HepG2 (cell line): Measurements from ENCODE around the gene CACNA2D3. TPM values are rescaled to one million over a fixed set of nuclear protein-coding genes. Genes with fewer than 3 reads are reported as not detected.

Experiments used
- ATAC-seq: fragments of 200-7000 bp; cut with Tn5 transposase; 3 replicates; pipeline ENCODE4 v1.9.1; 2020; ENCODE audit warnings: mild to moderate bottlenecking, moderate library complexity
- BruUV-seq: library from RNA; stranded (reverse); fragments of 400-500 nt; replicated peaks from 2 replicates; lab custom pipeline; 2021; lab: Mats Ljungman, UMichigan
- CTCF ChIA-PET: fragments of 300-600 bp; formaldehyde crosslinking; extraction: SDS; loops from one replicate; lab custom pipeline; 2021; ENCODE audit warnings: low total read pairs, inconsistent platforms, low intra/inter-chr PET ratio; lab: Yijun Ruan, JAX
- POLR2A ChIA-PET: fragments of 350-600 bp; sonication (Branson Sonifier 250); formaldehyde crosslinking; loops from one replicate; lab custom pipeline; 2020; ENCODE audit warnings: antibody characterized with exemption, inconsistent platforms; lab: Yijun Ruan, JAX
- DNase-seq: peaks from one replicate; pipeline ENCODE4 v3.0.0-alpha.2; 2015; ENCODE audit warnings: low spot score
- FAIRE-seq: peaks from 3 replicates; lab custom pipeline; 2011; peaks lifted over from hg19 to GRCh38; lab: Jason Lieb, UNC
- H2AFZ ChIP-seq: one replicate; pipeline ENCODE4 v1.6.1; 2011; ENCODE audit warnings: low read length, inconsistent platforms
- H3K27ac ChIP-seq: fragments of 300-600 bp; 3 replicates; pipeline ENCODE4 v1.8.0; 2011; ENCODE audit warnings: mixed run types, mild to moderate bottlenecking, mixed read lengths, low read length, inconsistent platforms; ENCODE audit not compliant: insufficient read depth; ENCODE audit errors: extremely low read length
- H3K27me3 ChIP-seq, 2 experiments: fragments of 200-600 bp in 1 of 2; 2 replicates in 1 of 2; 3 replicates in 1 of 2; pipeline versions ENCODE4 v1.6.0 to v1.8.0; 2011; ENCODE audit warnings: low read length in 2 of 2, mild to moderate bottlenecking in 2 of 2, moderate library complexity in 2 of 2, inconsistent platforms in 1 of 2; ENCODE audit not compliant: insufficient read depth in 2 of 2, control insufficient read depth in 1 of 2
- H3K36me3 ChIP-seq, 2 experiments: fragments of 200-600 bp in 1 of 2; replicated peaks in 1 of 2; 2 replicates in 1 of 2; 3 replicates in 1 of 2; pipeline versions ENCODE4 v1.5.1 to v1.8.0; 2011; ENCODE audit warnings: low read length in 2 of 2, inconsistent platforms in 1 of 2; ENCODE audit not compliant: insufficient read depth in 2 of 2, control insufficient read depth in 1 of 2
- H3K4me1 ChIP-seq: 2 replicates; pipeline ENCODE4 v1.5.1; 2012; ENCODE audit warnings: low read length, inconsistent platforms; ENCODE audit not compliant: insufficient read depth
- H3K4me2 ChIP-seq: 2 replicates; pipeline ENCODE4 v1.6.0; 2011; ENCODE audit warnings: low read depth, low read length, inconsistent platforms
- H3K4me3 ChIP-seq, 3 experiments: fragments of 200-600 bp in 1 of 3; sonication (generic), shearing (Covaris generic) in 1 of 3; replicated peaks in 1 of 3; 2 replicates each; pipeline ENCODE4 v1.5.1; 2011 to 2016; ENCODE audit warnings: low read length in 3 of 3, inconsistent platforms in 2 of 3, low read depth in 2 of 3, mild to moderate bottlenecking in 2 of 3, control low read depth in 1 of 3, mixed read lengths in 1 of 3; ENCODE audit not compliant: insufficient read depth in 1 of 3
- H3K79me2 ChIP-seq: one replicate; pipeline ENCODE4 v1.6.1; 2011; ENCODE audit warnings: low read length, inconsistent platforms; ENCODE audit not compliant: insufficient read depth
- H3K9ac ChIP-seq: 2 replicates; pipeline ENCODE4 v1.6.0; 2011; ENCODE audit warnings: mild to moderate bottlenecking, low read depth, low read length, inconsistent platforms; ENCODE audit not compliant: insufficient read depth
- H3K9me3 ChIP-seq: 2 replicates; pipeline ENCODE4 v1.5.1; 2012; ENCODE audit warnings: mild to moderate bottlenecking, low read length
- H4K20me1 ChIP-seq: 2 replicates; pipeline ENCODE4 v1.6.0; 2011; ENCODE audit warnings: inconsistent platforms, mild to moderate bottlenecking, low read length, moderate library complexity; ENCODE audit not compliant: insufficient read depth
- ELK4 ChIP-seq: sonication (generic); formaldehyde crosslinking; IDR thresholded peaks from 2 replicates; pipeline ENCODE4 v1.9.0; 2021; ENCODE audit warnings: missing genetic modification reagents, borderline replicate concordance
- FOSL2 ChIP-seq: sonication (generic); formaldehyde crosslinking; IDR thresholded peaks from 2 replicates; pipeline ENCODE4 v1.4.0; 2020; ENCODE audit warnings: missing genetic modification reagents
- HDAC1 ChIP-seq: sonication (generic); formaldehyde crosslinking; IDR thresholded peaks from 2 replicates; pipeline ENCODE4 v1.5.1; 2020; ENCODE audit warnings: mild to moderate bottlenecking, missing genetic modification reagents
- HOXA9 ChIP-seq: sonication (generic); formaldehyde crosslinking; IDR thresholded peaks from 2 replicates; pipeline ENCODE4 v1.8.1; 2022; ENCODE audit warnings: missing genetic modification reagents, mild to moderate bottlenecking, moderate library complexity, borderline replicate concordance
- MED1 ChIP-seq: sonication (generic); formaldehyde crosslinking; IDR thresholded peaks from 2 replicates; pipeline ENCODE4 v1.4.0; 2020; ENCODE audit warnings: missing genetic modification reagents
- NFKBIZ ChIP-seq: IDR thresholded peaks from 2 replicates; pipeline ENCODE4 v1.6.1; 2018; ENCODE audit warnings: missing genetic modification reagents, missing compliant biosample characterization
- SAFB2 ChIP-seq: sonication (generic); formaldehyde crosslinking; IDR thresholded peaks from 2 replicates; pipeline ENCODE4 v1.5.1; 2020; ENCODE audit warnings: missing genetic modification reagents, low read depth, mild to moderate bottlenecking, borderline replicate concordance
- SIN3B ChIP-seq: fragments of 150-350 bp; IDR thresholded peaks from 2 replicates; pipeline ENCODE4 v1.6.1; 2014; ENCODE audit warnings: low read length
- SIX4 ChIP-seq: sonication (generic); formaldehyde crosslinking; IDR thresholded peaks from 2 replicates; pipeline ENCODE4 v1.4.0; 2020; ENCODE audit warnings: missing genetic modification reagents
- ZKSCAN8 ChIP-seq: IDR thresholded peaks from 2 replicates; pipeline ENCODE4 v1.6.1; 2016; ENCODE audit warnings: borderline replicate concordance, missing genetic modification reagents, missing compliant biosample characterization
- ZNF263 ChIP-seq: sonication (generic); formaldehyde crosslinking; IDR thresholded peaks from 2 replicates; pipeline ENCODE4 v1.4.0; 2020; ENCODE audit warnings: missing genetic modification reagents
- ZNF34 ChIP-seq: sonication (generic); formaldehyde crosslinking; IDR thresholded peaks from 2 replicates; pipeline ENCODE4 v1.4.0; 2020; ENCODE audit warnings: mild to moderate bottlenecking, missing genetic modification reagents, borderline replicate concordance
- ZNF616 ChIP-seq: sonication (generic); formaldehyde crosslinking; IDR thresholded peaks from 2 replicates; pipeline ENCODE4 v1.5.0; 2020; ENCODE audit warnings: low read depth, mild to moderate bottlenecking, missing genetic modification reagents
- ZNF772 ChIP-seq: sonication (generic); formaldehyde crosslinking; IDR thresholded peaks from 2 replicates; pipeline ENCODE4 v1.5.0; 2020; ENCODE audit warnings: mild to moderate bottlenecking, missing genetic modification reagents
- WGBS: methylation state at CpG from one replicate; pipeline ENCODE4 v1.1.6; 2017; ENCODE audit warnings: low lambda C conversion rate; 5-methylcytosine and 5-hydroxymethylcytosine counted together
- in situ Hi-C: cut with HindIII; loops from 2 replicates; pipeline ENCODE4 v1.10.0; 2017; ENCODE audit warnings: low pct_unique_long_range_greater_than_20kb; ENCODE audit not compliant: extremely low pct_ligation_motif_present
- intact Hi-C: fragments of 100-400 bp; cut with micrococcal nuclease; formaldehyde crosslinking; loops from one replicate; pipeline ENCODE4 v1.10.0; 2022; ENCODE audit not compliant: unreplicated experiment
- polyA plus RNA-seq, 8 experiments: library from polyadenylated mRNA; depleted of rRNA in 3 of 8; stranded (reverse) in 7 of 8; unstranded in 1 of 8; fragments of >200 nt; fragmentation: Illumina TruSeq in 4 of 8; extraction: Trizol in 4 of 8; gene quantifications; 2 replicates each; pipeline versions ENCODE4 v1.2.1 to v1.2.3, GENCODE V29; 2011 to 2016; ENCODE audit warnings: low read depth in 4 of 8, missing spikeins in 1 of 8, mixed read lengths in 1 of 8; ENCODE audit not compliant: insufficient read depth in 1 of 8
- total RNA-seq, 5 experiments: library from RNA; depleted of rRNA; stranded (reverse); fragments of >200 nt; fragmentation: Illumina TruSeq; extraction: Trizol; gene quantifications; 2 replicates each; pipeline ENCODE4 v1.2.3, GENCODE V29; 2016; ENCODE audit warnings: low read depth in 1 of 5
- TF ChIP-seq, protein P1 (sequence below): sonication (generic); formaldehyde crosslinking; IDR thresholded peaks from 2 replicates; pipeline ENCODE4 v1.9.0; 2021; ENCODE audit warnings: mild to moderate bottlenecking, missing genetic modification reagents

The CACNA2D3 gene
- total and polyA plus RNA-seq, 2 of the 13 experiments (the other 11 are each of a cell fraction or from before 2014, with no cell fraction given) = not detected

DNA sequence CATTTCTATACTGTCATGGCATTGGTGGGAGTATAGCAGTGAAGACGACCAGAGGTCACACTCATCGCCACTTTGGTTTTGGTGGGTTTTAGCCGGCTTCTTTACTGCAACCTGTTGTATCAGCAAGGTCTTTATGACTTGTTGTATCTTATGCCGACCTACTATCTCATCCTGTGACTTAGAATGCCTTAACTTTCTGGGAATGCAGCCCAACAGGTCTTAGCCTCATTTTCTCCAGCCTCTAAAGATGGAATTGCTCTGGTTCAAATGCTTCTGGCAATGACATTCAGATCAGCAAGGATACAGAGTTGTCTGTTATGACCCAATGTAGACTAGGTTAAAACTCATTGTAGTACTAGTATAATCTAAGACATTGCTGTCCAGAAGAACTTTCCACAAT is 860.5 kb downstream of the CACNA2D3 start:
- no peaks in the 10 kb centered on the region for H3K27me3 ChIP-seq
- ChIA-PET CTCF (no interaction called here), POLR2A (no interaction called here)
- no peak overlapping the region for H3K4me3 ChIP-seq
- H3K9ac ChIP-seq = no peak overlapping the region
- ATAC-seq (no peak), DNase-seq (no peak), FAIRE-seq (no peak)
- no peaks in the 10 kb centered on the region for H3K9me3 ChIP-seq
- no peaks in the 10 kb centered on the region for H3K36me3 ChIP-seq
- H2AFZ ChIP-seq = no peak overlapping the region
- TF ChIP-seq SAFB2 (CRISPR knock-in tag) (no peak), SIX4 (CRISPR knock-in tag) (no peak), MED1 (no peak), ZNF616 (no peak), ZKSCAN8 (CRISPR knock-in tag) (no peak), HOXA9 (no peak), HDAC1 (no peak), NFKBIZ (CRISPR knock-in tag) (no peak), ZNF772 (no peak), ELK4 (CRISPR knock-in tag) (no peak), ZNF263 (CRISPR knock-in tag) (no peak), SIN3B (no peak), ZNF34 (no peak), FOSL2 (CRISPR knock-in tag) (no peak)
- TF ChIP-seq, protein P1, sequence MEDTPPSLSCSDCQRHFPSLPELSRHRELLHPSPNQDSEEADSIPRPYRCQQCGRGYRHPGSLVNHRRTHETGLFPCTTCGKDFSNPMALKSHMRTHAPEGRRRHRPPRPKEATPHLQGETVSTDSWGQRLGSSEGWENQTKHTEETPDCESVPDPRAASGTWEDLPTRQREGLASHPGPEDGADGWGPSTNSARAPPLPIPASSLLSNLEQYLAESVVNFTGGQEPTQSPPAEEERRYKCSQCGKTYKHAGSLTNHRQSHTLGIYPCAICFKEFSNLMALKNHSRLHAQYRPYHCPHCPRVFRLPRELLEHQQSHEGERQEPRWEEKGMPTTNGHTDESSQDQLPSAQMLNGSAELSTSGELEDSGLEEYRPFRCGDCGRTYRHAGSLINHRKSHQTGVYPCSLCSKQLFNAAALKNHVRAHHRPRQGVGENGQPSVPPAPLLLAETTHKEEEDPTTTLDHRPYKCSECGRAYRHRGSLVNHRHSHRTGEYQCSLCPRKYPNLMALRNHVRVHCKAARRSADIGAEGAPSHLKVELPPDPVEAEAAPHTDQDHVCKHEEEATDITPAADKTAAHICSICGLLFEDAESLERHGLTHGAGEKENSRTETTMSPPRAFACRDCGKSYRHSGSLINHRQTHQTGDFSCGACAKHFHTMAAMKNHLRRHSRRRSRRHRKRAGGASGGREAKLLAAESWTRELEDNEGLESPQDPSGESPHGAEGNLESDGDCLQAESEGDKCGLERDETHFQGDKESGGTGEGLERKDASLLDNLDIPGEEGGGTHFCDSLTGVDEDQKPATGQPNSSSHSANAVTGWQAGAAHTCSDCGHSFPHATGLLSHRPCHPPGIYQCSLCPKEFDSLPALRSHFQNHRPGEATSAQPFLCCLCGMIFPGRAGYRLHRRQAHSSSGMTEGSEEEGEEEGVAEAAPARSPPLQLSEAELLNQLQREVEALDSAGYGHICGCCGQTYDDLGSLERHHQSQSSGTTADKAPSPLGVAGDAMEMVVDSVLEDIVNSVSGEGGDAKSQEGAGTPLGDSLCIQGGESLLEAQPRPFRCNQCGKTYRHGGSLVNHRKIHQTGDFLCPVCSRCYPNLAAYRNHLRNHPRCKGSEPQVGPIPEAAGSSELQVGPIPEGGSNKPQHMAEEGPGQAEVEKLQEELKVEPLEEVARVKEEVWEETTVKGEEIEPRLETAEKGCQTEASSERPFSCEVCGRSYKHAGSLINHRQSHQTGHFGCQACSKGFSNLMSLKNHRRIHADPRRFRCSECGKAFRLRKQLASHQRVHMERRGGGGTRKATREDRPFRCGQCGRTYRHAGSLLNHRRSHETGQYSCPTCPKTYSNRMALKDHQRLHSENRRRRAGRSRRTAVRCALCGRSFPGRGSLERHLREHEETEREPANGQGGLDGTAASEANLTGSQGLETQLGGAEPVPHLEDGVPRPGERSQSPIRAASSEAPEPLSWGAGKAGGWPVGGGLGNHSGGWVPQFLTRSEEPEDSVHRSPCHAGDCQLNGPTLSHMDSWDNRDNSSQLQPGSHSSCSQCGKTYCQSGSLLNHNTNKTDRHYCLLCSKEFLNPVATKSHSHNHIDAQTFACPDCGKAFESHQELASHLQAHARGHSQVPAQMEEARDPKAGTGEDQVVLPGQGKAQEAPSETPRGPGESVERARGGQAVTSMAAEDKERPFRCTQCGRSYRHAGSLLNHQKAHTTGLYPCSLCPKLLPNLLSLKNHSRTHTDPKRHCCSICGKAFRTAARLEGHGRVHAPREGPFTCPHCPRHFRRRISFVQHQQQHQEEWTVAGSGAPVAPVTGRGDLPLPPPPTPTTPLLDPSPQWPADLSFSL (CRISPR knock-in tag) = no peak
- WGBS = 3% methylated on average over 4 of the region's 4 CpGs
- no TSS peak for BruUV-seq
- in situ Hi-C loops = no loop called here
- no peak overlapping the region for H3K4me2 ChIP-seq
- intact Hi-C loops = no loop called here
- no peaks in the 10 kb centered on the region for H4K20me1 ChIP-seq
- no peak overlapping the region for H3K27ac ChIP-seq
- no peaks in the 10 kb centered on the region for H3K79me2 ChIP-seq
- H3K4me1 ChIP-seq = no peaks in the 10 kb centered on the region
